22Rv1 (cell line): ENCODE measurements around the gene TTLL4.

Experiments
- H3K27ac ChIP-seq: fragments of 450-650 bp; 2 replicates; pipeline ENCODE4 v1.5.1; 2017
- CTCF ChIP-seq: fragments of 450-650 bp; IDR thresholded peaks from 2 replicates; pipeline ENCODE4 v1.5.1; 2017; ENCODE audit warnings: mild to moderate bottlenecking
- ZFX ChIP-seq: fragments of 450-650 bp; IDR thresholded peaks from 2 replicates; pipeline ENCODE4 v1.6.1; 2017; ENCODE audit warnings: antibody characterized with exemption, borderline replicate concordance

The TTLL4 gene

GRCh38 chr2:218732761-218733158, 22.1 kb downstream of the TTLL4 start:
- no peak overlapping the region for H3K27ac ChIP-seq
- TF ChIP-seq ZFX, result no peak
- TF ChIP-seq CTCF, result no peak

- H3K27ac ChIP-seq, result no peak overlapping the region
- no peak for TF ChIP-seq CTCF
- no peak for TF ChIP-seq ZFX
Observed at GRCh38 chr2:218733171-218734021, 22.8 kb downstream of the TTLL4 start.

- H3K27ac ChIP-seq, result no peak overlapping the region
- no peak for TF ChIP-seq ZFX
- TF ChIP-seq CTCF, result no peak
Observed at GRCh38 chr2:218734190-218734975, 23.7 kb downstream of the TTLL4 start.

- TF ChIP-seq CTCF (no peak), ZFX (no peak)
- no peak overlapping the region for H3K27ac ChIP-seq
Observed at GRCh38 chr2:218736531-218736930, 25.9 kb downstream of the TTLL4 start.

- H3K27ac ChIP-seq, result no peak overlapping the region
- no peak for TF ChIP-seq CTCF
- no peak for TF ChIP-seq ZFX
Observed at GRCh38 chr2:218743068-218743467, 32.4 kb downstream of the TTLL4 start.

- no peak overlapping the region for H3K27ac ChIP-seq
- TF ChIP-seq ZFX (no peak), CTCF (no peak)
Observed at GRCh38 chr2:218744615-218745014, 34.0 kb downstream of the TTLL4 start.

- TF ChIP-seq ZFX (no peak), CTCF (no peak)
- no peak overlapping the region for H3K27ac ChIP-seq
Observed at GRCh38 chr2:218745160-218745558, 34.5 kb downstream of the TTLL4 start.
